ENCODE data around the gene PRR15. TPM values are rescaled to one million over a fixed set of nuclear protein-coding genes. Genes with fewer than 3 reads are reported as not detected.
A peak's percentile ranks its signal among the peaks of the same experiment; 100 is the strongest.

Gene PRR15
- total RNA-seq, 4 donors from 2014 or later = 0.47 to 0.64 (median 0.47) TPM; not detected in 1

DNA sequence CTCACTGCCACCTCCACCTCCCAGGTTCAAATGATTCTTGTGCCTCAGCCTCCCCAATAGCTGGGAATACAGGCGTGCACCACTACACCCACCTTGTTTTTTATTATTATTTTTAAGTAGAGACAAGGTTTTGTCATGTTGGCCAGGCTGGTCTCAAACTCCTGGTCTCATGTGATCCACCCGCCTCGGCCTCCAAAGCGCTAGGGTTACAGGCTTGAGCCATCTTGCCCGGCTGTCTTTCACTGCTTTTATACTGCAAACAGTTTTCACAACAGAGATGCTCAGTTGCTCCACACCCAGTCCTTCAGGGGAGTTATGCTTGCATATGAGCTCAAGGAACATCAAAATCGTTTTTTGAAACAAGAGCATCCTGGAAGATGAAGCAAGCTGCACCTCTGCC, 1.3 kb upstream of the PRR15 start:
- no peak for DNase-seq (ENCODE audit: low spot score in 2 of 2)
- Histone ChIP-seq H3K4me3 (no peak overlapping the region), H3K36me3 (no peaks in the 10 kb centered on the region), H3K27me3 (peaks cover 65% of the 10 kb centered on the region), H3K4me1 (peaks cover 43% of the 10 kb centered on the region), H3K27ac (no peak overlapping the region), H3K9me3 (no peaks in the 10 kb centered on the region)
- WGBS = 78% methylated on average over 6 of the region's 6 CpGs
- no peak for TF ChIP-seq EP300 (IDR thresholded peaks at IDR 0.05)
- no peak for TF ChIP-seq POLR2AphosphoS5 (IDR thresholded peaks at IDR 0.05)
- TF ChIP-seq POLR2A (IDR thresholded peaks at IDR 0.05) = no peak
- TF ChIP-seq, protein P1, sequence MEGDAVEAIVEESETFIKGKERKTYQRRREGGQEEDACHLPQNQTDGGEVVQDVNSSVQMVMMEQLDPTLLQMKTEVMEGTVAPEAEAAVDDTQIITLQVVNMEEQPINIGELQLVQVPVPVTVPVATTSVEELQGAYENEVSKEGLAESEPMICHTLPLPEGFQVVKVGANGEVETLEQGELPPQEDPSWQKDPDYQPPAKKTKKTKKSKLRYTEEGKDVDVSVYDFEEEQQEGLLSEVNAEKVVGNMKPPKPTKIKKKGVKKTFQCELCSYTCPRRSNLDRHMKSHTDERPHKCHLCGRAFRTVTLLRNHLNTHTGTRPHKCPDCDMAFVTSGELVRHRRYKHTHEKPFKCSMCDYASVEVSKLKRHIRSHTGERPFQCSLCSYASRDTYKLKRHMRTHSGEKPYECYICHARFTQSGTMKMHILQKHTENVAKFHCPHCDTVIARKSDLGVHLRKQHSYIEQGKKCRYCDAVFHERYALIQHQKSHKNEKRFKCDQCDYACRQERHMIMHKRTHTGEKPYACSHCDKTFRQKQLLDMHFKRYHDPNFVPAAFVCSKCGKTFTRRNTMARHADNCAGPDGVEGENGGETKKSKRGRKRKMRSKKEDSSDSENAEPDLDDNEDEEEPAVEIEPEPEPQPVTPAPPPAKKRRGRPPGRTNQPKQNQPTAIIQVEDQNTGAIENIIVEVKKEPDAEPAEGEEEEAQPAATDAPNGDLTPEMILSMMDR (IDR thresholded peaks at IDR 0.05) = no peak

GRCh38 chr7:29564496-29565223, 1.0 kb downstream of the PRR15 start:
- TF ChIP-seq POLR2A (IDR thresholded peaks at IDR 0.05) (no peak), EP300 (IDR thresholded peaks at IDR 0.05) (no peak), POLR2AphosphoS5 (IDR thresholded peaks at IDR 0.05) (no peak)
- TF ChIP-seq, protein P1 (IDR thresholded peaks at IDR 0.05) = no peak
- H3K27ac ChIP-seq = no peak overlapping the region
- H3K27me3 ChIP-seq = peaks cover 75% of the 10 kb centered on the region
- H3K4me3 ChIP-seq = peak overlapping the region; percentile 61
- no peaks in the 10 kb centered on the region for H3K36me3 ChIP-seq
- under 1% methylated on average over 28 of the region's 48 CpGs for WGBS
- peaks cover 43% of the 10 kb centered on the region for H3K4me1 ChIP-seq
- no peaks in the 10 kb centered on the region for H3K9me3 ChIP-seq
- DNase-seq (ENCODE audit: low spot score in 2 of 2) = peak in 1 of 2 donors; percentile 64

DNA sequence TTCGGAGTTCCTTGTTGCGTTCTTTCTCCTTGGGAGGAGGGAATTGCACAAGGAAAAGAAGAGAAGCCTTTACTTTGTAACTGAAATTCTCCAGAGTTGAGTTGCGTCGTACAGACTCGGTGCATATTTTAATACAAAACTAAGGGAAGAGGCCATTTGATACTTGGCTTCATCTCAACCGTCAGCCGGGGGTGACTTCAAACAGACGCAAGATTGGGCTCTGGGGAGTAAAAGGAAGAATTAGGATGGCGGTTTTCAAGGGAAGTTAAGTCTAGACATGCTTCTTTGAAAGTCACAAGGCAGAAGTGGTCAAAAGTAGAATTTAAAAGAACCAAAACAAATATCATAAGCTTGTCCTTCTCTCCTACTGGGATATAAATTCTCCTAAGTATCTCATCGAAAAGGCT, 1.6 kb downstream of the PRR15 start:
- TF ChIP-seq, protein P1 (IDR thresholded peaks at IDR 0.05) = no peak
- TF ChIP-seq POLR2AphosphoS5 (IDR thresholded peaks at IDR 0.05) (no peak), POLR2A (IDR thresholded peaks at IDR 0.05) (no peak), EP300 (IDR thresholded peaks at IDR 0.05) (no peak)
- Histone ChIP-seq H3K4me3 (peak overlapping the region; percentile 61), H3K36me3 (no peaks in the 10 kb centered on the region), H3K4me1 (peaks cover 43% of the 10 kb centered on the region), H3K27ac (no peak overlapping the region), H3K9me3 (no peaks in the 10 kb centered on the region), H3K27me3 (peaks cover 81% of the 10 kb centered on the region)
- DNase-seq (ENCODE audit: low spot score in 2 of 2) = no peak
- 4% methylated on average over 10 of the region's 10 CpGs for WGBS

GRCh38 chr7:29565634-29565981, 2.0 kb downstream of the PRR15 start:
- WGBS = 6% methylated on average over 6 of the region's 13 CpGs
- DNase-seq (ENCODE audit: low spot score in 2 of 2) = peak in 1 of 2 donors; percentile 58
- peaks cover 83% of the 10 kb centered on the region for H3K27me3 ChIP-seq
- H3K9me3 ChIP-seq = no peaks in the 10 kb centered on the region
- no peaks in the 10 kb centered on the region for H3K36me3 ChIP-seq
- H3K4me3 ChIP-seq = peak overlapping the region; percentile 61
- peaks cover 43% of the 10 kb centered on the region for H3K4me1 ChIP-seq
- no peak for TF ChIP-seq POLR2AphosphoS5 (IDR thresholded peaks at IDR 0.05)
- no peak for TF ChIP-seq POLR2A (IDR thresholded peaks at IDR 0.05)
- no peak for TF ChIP-seq EP300 (IDR thresholded peaks at IDR 0.05)
- TF ChIP-seq, protein P1 (IDR thresholded peaks at IDR 0.05) = no peak
- no peak overlapping the region for H3K27ac ChIP-seq

GRCh38 chr7:29565982-29566746, 2.5 kb downstream of the PRR15 start:
- H3K27ac ChIP-seq = no peak overlapping the region
- TF ChIP-seq, protein P1 (IDR thresholded peaks at IDR 0.05) = no peak
- TF ChIP-seq POLR2AphosphoS5 (IDR thresholded peaks at IDR 0.05) (no peak), EP300 (IDR thresholded peaks at IDR 0.05) (no peak), POLR2A (IDR thresholded peaks at IDR 0.05) (no peak)
- H3K4me3 ChIP-seq = peak overlapping the region; percentile 61
- no peaks in the 10 kb centered on the region for H3K9me3 ChIP-seq
- peak in 1 of 2 donors; percentile 60 for DNase-seq (ENCODE audit: low spot score in 2 of 2)
- H3K36me3 ChIP-seq = no peaks in the 10 kb centered on the region
- H3K4me1 ChIP-seq = peaks cover 43% of the 10 kb centered on the region
- under 1% methylated on average over 19 of the region's 56 CpGs for WGBS
- peaks cover 82% of the 10 kb centered on the region for H3K27me3 ChIP-seq
